Upper lobe of left lung (tissue), 4 donors: ENCODE results near the gene SFRP2.

Experiments used
- CTCF ChIP-seq, 6 experiments: fragments of 450-650 bp in 4 of 6; fragments of 200-600 bp in 2 of 6; sonication (generic) in 2 of 6; IDR thresholded peaks; one replicate each; pipeline ENCODE4 v1.5.1; 2016 to 2019; ENCODE audit warnings: antibody characterized with exemption in 6 of 6
- EP300 ChIP-seq, 4 donors: sonication (generic); formaldehyde crosslinking; IDR thresholded peaks; one replicate each; pipeline ENCODE4 v1.5.1; 2017; ENCODE audit warnings: antibody characterized with exemption in 4 of 4, control low read depth in 2 of 4
- POLR2A ChIP-seq, 4 donors: fragments of 450-650 bp; IDR thresholded peaks; one replicate each; pipeline ENCODE4 v1.5.1; 2016 to 2017; ENCODE audit warnings: antibody characterized with exemption in 4 of 4, mild to moderate bottlenecking in 2 of 4
- POLR2AphosphoS5 ChIP-seq, 2 donors: sonication (generic); formaldehyde crosslinking; IDR thresholded peaks; one replicate each; pipeline ENCODE4 v1.5.1; 2017; ENCODE audit warnings: antibody characterized with exemption in 2 of 2

GRCh38 chr4:153832720-153833287 is 43.9 kb upstream of the SFRP2 start:
- TF ChIP-seq POLR2A (IDR thresholded peaks at IDR 0.05) (no peak), EP300 (IDR thresholded peaks at IDR 0.05) (no peak), CTCF (IDR thresholded peaks at IDR 0.05) (no peak), POLR2AphosphoS5 (IDR thresholded peaks at IDR 0.05) (no peak)
